Transverse colon (tissue), 4 donors: Measurements from ENCODE around the gene CCL21.

ENCODE experiments used
- EP300 ChIP-seq: sonication (generic); formaldehyde crosslinking; IDR thresholded peaks from one replicate; pipeline ENCODE4 v1.6.1; 2017; ENCODE audit warnings: antibody characterized with exemption, low read depth
- POLR2A ChIP-seq: fragments of 450-650 bp; IDR thresholded peaks from one replicate; pipeline ENCODE4 v1.6.1; 2016; ENCODE audit warnings: antibody characterized with exemption, mild to moderate bottlenecking, moderate library complexity
- POLR2AphosphoS5 ChIP-seq, 3 donors: sonication (generic); formaldehyde crosslinking; IDR thresholded peaks; one replicate each; pipeline ENCODE4 v1.6.1; 2016; ENCODE audit warnings: antibody characterized with exemption in 3 of 3
- TF ChIP-seq, protein P1 (sequence below), 5 experiments: fragments of 200-600 bp in 3 of 5; fragments of 450-650 bp in 2 of 5; sonication (generic) in 3 of 5; IDR thresholded peaks; 1 replicate in 2 of 5; 2 replicates in 3 of 5; pipeline ENCODE4 v1.5.1; 2016 to 2017; ENCODE audit warnings: antibody characterized with exemption in 5 of 5, inconsistent platforms in 3 of 5, mild to moderate bottlenecking in 2 of 5, moderate library complexity in 1 of 5

- TF ChIP-seq, protein P1, sequence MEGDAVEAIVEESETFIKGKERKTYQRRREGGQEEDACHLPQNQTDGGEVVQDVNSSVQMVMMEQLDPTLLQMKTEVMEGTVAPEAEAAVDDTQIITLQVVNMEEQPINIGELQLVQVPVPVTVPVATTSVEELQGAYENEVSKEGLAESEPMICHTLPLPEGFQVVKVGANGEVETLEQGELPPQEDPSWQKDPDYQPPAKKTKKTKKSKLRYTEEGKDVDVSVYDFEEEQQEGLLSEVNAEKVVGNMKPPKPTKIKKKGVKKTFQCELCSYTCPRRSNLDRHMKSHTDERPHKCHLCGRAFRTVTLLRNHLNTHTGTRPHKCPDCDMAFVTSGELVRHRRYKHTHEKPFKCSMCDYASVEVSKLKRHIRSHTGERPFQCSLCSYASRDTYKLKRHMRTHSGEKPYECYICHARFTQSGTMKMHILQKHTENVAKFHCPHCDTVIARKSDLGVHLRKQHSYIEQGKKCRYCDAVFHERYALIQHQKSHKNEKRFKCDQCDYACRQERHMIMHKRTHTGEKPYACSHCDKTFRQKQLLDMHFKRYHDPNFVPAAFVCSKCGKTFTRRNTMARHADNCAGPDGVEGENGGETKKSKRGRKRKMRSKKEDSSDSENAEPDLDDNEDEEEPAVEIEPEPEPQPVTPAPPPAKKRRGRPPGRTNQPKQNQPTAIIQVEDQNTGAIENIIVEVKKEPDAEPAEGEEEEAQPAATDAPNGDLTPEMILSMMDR (IDR thresholded peaks at IDR 0.05), result no peak
- TF ChIP-seq EP300 (no peak), POLR2A (no peak), POLR2AphosphoS5 (IDR thresholded peaks at IDR 0.05) (no peak)
Measured at GRCh38 chr9:34716711-34717110, 6.8 kb upstream of the CCL21 start.
